Lower lobe of right lung (tissue), 2 donors: ENCODE data around the gene OR8S1. TPM values are rescaled to one million over a fixed set of nuclear protein-coding genes. Genes with fewer than 3 reads are reported as not detected.
A peak's percentile ranks its signal among the peaks of the same experiment; 100 is the strongest.
"Not testable (repeated sequence)": the region's sequence is repeated elsewhere in the genome, so short reads cannot be mapped to it uniquely, and the experiment has no call there.

Experiments
- ATAC-seq, 2 donors: fragments of 200-7000 bp; cut with Tn5 transposase; one replicate each; pipeline ENCODE4 v1.9.1; 2020 to 2022; ENCODE audit warnings: mild to moderate bottlenecking in 2 of 2, moderate library complexity in 2 of 2
- DNase-seq: peaks from one replicate; pipeline ENCODE4 v3.0.0-alpha.2; 2020
- H3K27ac ChIP-seq: fragments of 200-600 bp; one replicate; pipeline ENCODE4 v1.8.0; 2022
- H3K27me3 ChIP-seq: fragments of 200-600 bp; one replicate; pipeline ENCODE4 v1.8.0; 2022; ENCODE audit warnings: low read depth
- H3K36me3 ChIP-seq: fragments of 200-600 bp; one replicate; pipeline ENCODE4 v1.8.0; 2022; ENCODE audit warnings: mild to moderate bottlenecking
- H3K4me1 ChIP-seq: fragments of 200-600 bp; one replicate; pipeline ENCODE4 v1.8.0; 2022
- H3K4me3 ChIP-seq: fragments of 200-600 bp; one replicate; pipeline ENCODE4 v1.8.0; 2022; ENCODE audit warnings: mild to moderate bottlenecking
- H3K9me3 ChIP-seq: fragments of 200-600 bp; one replicate; pipeline ENCODE4 v1.8.0; 2022
- intact Hi-C: fragments of 100-400 bp; cut with DNase I; formaldehyde crosslinking; loops from one replicate; pipeline ENCODE4 v1.11.0; 2022
- total RNA-seq: library from RNA; stranded (reverse); fragmentation: NEBNext Ultra II Directional; extraction: Animal tissue kit (Norgen Biotek cat#: 25700); gene quantifications from one replicate; pipeline ENCODE4 v1.2.1, GENCODE V29; 2021
- TF ChIP-seq, protein P1 (sequence below): fragments of 200-600 bp; IDR thresholded peaks from one replicate; pipeline ENCODE4 v1.8.0; 2022; ENCODE audit warnings: antibody characterized with exemption, mild to moderate bottlenecking
- donor health status: DM: no; HTN: yes; CAD: no; lungs with severe emphysema.

OR8S1 gene
- total RNA-seq, 1 donor from 2014 or later = not detected

DNA sequence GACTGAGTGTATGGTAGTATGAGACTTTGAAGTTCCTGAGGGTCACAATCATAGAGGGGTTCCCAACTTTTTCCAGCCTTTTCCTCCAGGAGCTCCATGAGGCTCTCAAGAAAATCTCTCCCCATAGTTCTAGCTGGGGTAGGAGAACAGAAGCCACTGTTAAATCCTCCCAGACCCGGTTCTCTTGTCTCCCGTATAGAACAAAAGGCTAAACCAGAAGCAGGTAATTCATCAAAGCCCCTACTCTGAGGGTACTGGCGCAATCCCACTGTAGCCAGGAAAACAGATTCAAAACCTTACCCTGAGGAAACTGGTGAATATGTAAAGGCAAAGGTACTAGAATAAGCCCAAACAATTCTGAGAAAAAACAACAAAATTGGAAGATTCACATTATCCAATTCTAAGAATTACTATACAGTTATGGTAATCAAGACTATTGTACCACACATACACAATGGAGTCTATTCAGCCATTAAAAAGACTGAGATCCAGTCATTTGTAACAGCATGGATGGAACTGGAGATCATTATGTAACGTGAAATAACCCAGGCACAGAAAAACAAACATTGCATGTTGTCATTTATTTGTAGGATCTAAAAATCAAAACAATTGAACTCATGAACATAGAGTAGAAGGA, 20.5 kb downstream of the OR8S1 start:
- TF ChIP-seq, protein P1, sequence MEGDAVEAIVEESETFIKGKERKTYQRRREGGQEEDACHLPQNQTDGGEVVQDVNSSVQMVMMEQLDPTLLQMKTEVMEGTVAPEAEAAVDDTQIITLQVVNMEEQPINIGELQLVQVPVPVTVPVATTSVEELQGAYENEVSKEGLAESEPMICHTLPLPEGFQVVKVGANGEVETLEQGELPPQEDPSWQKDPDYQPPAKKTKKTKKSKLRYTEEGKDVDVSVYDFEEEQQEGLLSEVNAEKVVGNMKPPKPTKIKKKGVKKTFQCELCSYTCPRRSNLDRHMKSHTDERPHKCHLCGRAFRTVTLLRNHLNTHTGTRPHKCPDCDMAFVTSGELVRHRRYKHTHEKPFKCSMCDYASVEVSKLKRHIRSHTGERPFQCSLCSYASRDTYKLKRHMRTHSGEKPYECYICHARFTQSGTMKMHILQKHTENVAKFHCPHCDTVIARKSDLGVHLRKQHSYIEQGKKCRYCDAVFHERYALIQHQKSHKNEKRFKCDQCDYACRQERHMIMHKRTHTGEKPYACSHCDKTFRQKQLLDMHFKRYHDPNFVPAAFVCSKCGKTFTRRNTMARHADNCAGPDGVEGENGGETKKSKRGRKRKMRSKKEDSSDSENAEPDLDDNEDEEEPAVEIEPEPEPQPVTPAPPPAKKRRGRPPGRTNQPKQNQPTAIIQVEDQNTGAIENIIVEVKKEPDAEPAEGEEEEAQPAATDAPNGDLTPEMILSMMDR = no peak
- no peaks in the 10 kb centered on the region for H3K27me3 ChIP-seq
- H3K27ac ChIP-seq = no peak overlapping the region
- H3K36me3 ChIP-seq = no peaks in the 10 kb centered on the region
- ATAC-seq (no peak), DNase-seq (no peak)
- H3K9me3 ChIP-seq = no peaks in the 10 kb centered on the region
- H3K4me1 ChIP-seq = no peaks in the 10 kb centered on the region
- H3K4me3 ChIP-seq = no peak overlapping the region
- intact Hi-C loops = no loop called here

GRCh38 chr12:48547012-48547411, 21.6 kb downstream of the OR8S1 start:
- H3K36me3 ChIP-seq, DNase-seq, H3K9me3 ChIP-seq, intact Hi-C loops, H3K4me1 ChIP-seq, H3K27me3 ChIP-seq, H3K4me3 ChIP-seq, H3K27ac ChIP-seq, ATAC-seq: not testable (repeated sequence)

DNA sequence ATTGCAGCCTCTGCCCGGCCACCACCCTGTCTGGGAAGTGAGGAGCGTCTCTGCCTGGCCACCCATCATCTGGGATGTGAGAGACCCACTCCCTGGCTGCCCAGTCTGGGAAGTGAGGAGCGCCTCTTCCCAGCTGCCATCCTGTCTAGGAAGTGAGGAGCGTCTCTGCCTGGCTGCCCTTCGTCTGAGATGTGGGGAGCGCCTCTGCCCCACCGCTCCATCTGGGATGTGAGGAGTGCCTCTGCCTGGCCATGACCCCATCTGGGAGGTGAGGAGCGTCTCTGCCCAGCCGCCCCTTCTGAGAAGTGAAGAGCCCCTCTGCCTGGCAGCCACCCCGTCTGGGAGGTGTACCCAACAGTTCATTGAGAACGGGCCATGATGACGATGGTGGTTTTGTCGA, 26.2 kb downstream of the OR8S1 start:
- H3K4me3 ChIP-seq, intact Hi-C loops, H3K36me3 ChIP-seq, H3K9me3 ChIP-seq, H3K4me1 ChIP-seq, H3K27ac ChIP-seq, H3K27me3 ChIP-seq, DNase-seq, ATAC-seq: not testable (repeated sequence)

- DNase-seq (peak; percentile 78), ATAC-seq (peak in 1 of 2 donors; percentile 73)
- H3K27me3 ChIP-seq, H3K9me3 ChIP-seq, intact Hi-C loops, H3K36me3 ChIP-seq, H3K4me1 ChIP-seq, H3K27ac ChIP-seq: not testable (repeated sequence)
- peak overlapping the region; percentile 17 for H3K4me3 ChIP-seq
These were observed 28.4 kb downstream of the OR8S1 start for GRCh38 chr12:48553666-48554343.

DNA sequence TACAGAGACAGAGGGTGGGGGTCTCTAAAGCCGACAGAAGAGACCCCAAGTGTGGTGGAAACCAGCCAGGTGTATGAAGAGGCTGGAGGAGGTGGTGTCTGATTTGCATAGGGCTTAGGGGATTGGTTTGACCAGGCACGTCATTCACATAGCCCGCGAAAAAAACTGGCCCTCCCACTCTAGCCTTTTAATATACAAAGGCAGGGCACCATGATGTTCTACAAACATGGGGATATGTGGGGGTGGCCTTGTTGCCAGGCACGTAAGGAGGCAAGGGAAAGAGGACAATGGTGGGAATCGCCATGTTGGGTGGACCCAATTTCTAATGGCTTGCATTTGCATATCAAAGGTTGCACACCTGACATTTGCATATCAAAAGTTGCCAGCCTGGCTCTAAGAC, 31.2 kb downstream of the OR8S1 start:
- H3K4me1 ChIP-seq = no peaks in the 10 kb centered on the region
- TF ChIP-seq, protein P1 = no peak

GRCh38 chr12:48557919-48558318, 32.5 kb downstream of the OR8S1 start:
- TF ChIP-seq, protein P1 = no peak
- no peak for ATAC-seq
- Histone ChIP-seq H3K27ac (no peak overlapping the region), H3K4me1 (no peaks in the 10 kb centered on the region), H3K36me3 (no peaks in the 10 kb centered on the region), H3K4me3 (no peak overlapping the region), H3K27me3 (no peaks in the 10 kb centered on the region), H3K9me3 (no peaks in the 10 kb centered on the region)
- intact Hi-C loops = no loop called here
- DNase-seq = no peak

More for the DNA sequence above, 31.2 kb downstream of the OR8S1 start:
- no peaks in the 10 kb centered on the region for H3K9me3 ChIP-seq
- H3K4me3 ChIP-seq = no peak overlapping the region
- ATAC-seq (no peak), DNase-seq (no peak)
- H3K27me3 ChIP-seq = no peaks in the 10 kb centered on the region
- no peaks in the 10 kb centered on the region for H3K36me3 ChIP-seq
- H3K27ac ChIP-seq = no peak overlapping the region
- intact Hi-C loops = no loop called here

DNA sequence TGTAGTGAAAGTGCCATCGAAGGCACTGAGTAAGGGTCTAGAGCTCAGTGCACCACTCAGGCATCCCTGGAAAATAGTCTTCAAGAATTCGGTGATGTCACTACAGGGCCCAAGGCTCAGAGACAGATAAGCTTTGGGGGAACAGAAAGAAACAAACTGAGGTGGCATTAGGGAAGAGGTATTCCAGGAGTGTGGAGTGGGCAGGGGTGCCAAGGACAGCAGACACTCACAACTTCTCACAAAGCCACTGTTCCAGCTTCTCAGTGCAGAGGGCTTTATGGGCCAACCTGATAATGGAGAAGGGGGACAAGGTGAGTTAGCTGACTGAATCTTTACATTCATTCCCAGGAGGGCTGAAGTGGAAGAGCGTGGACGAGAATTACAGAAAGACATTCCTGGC, 42.3 kb downstream of the OR8S1 start:
- no peaks in the 10 kb centered on the region for H3K9me3 ChIP-seq
- H3K27me3 ChIP-seq = no peaks in the 10 kb centered on the region
- no peak for ATAC-seq
- H3K4me1 ChIP-seq = no peaks in the 10 kb centered on the region
- intact Hi-C loops = no loop called here
- no peak for DNase-seq
- TF ChIP-seq, protein P1 = no peak
- H3K27ac ChIP-seq = no peak overlapping the region
- H3K4me3 ChIP-seq = no peak overlapping the region
- H3K36me3 ChIP-seq = no peaks in the 10 kb centered on the region
